Urothelium cell line (cell line): ENCODE data around the gene KLF15.

Experiments
- DNase-seq: peaks from one replicate; pipeline ENCODE4 v3.0.0; 2011; ENCODE audit warnings: low spot score, mixed read lengths
- FAIRE-seq: peaks from 2 replicates; lab custom pipeline; 2011; peaks lifted over from hg19 to GRCh38; lab: Jason Lieb, UNC

KLF15 gene

DNA sequence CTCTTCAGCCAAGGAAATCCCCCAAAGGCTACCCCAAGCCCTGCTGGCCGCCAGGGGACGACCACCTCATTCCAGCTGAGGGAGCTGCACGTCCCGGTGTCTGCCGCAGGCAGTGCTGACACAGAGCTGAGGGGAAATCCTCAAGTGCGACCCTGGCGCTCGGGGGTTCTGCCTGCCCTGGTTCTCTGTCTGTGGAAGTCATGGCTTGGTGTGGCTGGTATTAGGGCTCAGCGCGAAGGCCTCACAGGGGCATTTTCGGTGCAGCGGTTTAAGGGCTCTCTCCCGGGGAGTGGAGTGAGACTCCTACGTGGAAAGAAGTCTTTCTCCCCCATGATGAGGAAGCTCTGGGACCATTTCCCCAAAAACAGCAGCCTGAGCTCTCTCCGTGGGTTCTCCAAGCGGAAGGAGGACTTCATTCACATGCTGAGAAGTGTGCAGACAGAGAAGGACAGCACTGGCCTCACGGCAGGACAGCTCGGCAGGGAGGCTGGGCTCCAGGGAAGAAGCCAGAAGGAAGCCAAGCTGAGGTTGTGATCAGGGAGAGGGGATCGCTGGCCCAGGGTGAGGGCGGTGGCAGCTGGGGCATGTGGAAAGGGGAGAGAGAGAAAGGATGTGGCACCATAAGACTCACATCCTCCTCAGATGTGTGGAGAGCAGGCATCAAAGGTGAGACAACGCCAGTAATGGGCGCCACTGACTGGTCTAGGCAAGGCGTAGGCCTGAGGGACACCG, 48.6 kb downstream of the KLF15 start:
- FAIRE-seq (no peak), DNase-seq (no peak)

DNA sequence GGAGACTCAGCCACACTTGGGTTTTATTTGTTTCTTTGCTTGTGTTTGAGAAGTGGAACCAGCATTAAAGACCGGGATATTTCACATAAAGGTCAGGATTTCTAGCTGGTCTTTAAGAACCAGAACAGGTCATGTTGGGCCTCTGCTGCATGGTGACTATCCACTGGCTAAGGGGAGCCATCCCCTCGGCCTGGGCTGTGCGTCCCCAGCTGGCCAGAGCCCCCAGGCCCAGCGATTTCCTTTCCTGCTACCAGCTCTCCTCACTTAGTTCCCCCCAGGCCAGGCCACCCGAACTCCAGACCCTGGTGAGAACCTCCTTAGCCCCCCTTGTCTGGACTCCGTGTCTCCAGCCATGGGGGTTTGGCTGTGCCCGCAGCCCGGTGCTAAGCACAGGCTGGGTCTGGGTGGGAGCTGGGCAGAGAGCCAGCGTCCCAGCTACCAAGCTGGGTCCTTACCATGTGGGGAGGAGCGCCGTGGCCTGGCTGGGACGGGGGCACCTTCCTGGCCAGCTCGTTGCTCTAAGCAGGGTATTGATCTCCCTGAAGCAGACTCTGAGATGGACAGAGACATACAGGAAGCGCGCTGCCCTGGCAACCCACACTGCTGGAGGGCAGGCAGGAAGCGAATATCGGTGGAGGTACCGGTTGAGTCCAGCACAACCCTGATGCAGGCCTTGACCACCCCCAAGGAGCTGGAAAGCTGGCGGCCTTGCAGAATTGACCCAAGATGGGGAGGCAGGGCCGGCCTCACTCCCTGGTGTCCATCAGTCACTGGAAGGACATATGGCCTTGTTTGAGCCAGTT, 49.4 kb downstream of the KLF15 start:
- DNase-seq = no peak
- no peak for FAIRE-seq

DNA sequence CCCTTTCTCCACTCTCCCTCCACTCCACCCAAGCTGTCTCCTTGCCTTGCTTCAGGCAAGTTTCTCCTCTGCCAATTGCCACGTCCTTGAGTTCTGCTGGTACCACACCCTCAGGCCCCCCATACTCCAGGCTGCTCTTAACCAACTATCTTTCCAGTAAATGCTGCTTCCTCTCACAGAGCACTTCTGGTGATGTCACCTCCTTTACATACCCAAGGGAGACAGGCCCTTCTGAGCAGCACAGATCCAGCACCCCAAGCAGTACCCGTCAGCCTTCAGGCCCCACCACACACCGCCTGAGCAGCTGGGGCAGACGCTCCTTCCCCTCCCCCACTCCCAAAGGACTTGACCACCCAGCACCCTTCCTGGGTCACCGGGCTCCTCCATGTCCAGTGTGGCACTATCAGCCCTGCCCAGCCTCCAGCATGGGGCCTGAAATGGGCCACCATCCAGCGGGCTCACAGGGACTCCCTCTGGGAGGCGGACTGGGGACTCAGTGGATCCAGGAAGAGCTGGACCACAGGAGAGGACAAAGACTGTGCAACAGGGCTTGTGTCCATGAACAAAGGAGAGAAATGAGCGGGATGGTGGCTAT, 50.2 kb downstream of the KLF15 start:
- DNase-seq (no peak), FAIRE-seq (no peak)

DNA sequence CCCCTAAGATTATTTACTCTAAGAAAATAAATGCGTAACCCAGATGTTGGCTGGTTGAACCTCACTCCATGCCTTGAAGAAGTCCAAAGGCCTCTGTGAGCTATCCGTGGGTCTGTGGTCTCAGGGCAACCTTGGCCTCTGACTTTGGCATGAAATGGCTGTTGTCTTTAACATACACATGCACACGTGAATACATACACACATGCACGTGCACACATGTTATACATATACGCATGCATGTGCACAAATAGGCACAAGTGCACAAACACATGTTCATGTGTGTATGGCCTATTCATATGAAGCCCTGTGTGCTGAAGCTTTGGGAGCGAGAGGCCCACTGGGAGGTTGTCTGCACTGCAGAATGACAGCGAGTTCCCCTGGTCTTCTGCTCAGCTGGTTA, 50.8 kb downstream of the KLF15 start:
- DNase-seq (no peak), FAIRE-seq (peak; percentile 82)

DNA sequence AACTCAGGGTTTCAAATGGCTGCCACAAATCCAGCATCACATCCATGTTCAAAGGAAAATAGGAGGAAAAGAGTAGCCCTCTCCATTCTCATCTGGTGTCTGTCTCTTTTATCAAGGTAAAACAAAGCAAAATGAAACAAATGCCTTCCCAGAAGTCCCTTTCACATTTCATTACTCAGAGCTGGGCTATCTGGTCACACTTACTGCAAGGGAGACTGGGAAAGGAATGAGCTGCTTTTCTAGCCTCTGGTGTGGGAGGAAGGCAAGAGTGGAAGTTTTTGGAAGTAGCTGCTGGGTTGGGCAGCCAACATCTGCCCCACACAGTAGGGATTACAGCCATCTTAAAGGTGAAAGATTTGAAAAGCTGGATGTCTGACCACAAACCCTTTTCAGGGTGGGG, 51.8 kb downstream of the KLF15 start:
- DNase-seq = no peak
- no peak for FAIRE-seq

DNA sequence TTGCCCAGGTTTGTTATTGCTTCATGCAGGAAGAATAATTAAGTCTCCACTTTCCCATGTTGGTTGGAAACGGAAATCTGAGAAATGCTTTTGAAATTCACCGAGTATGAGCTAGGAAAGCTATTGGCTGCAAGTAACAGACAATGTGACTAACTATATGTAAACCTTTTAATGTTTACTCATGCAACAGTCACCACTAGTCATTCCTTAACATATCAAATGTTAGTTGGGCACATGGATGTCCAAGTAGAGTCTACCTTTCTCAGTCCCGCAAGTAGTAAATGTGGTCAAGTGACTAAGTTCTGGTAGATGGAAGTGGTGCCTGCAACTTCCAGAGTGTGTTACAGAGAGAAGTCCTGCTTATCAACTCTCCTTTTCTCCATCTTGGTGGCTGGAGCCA, 52.5 kb downstream of the KLF15 start:
- FAIRE-seq = peak; percentile 9
- DNase-seq = no peak

DNA sequence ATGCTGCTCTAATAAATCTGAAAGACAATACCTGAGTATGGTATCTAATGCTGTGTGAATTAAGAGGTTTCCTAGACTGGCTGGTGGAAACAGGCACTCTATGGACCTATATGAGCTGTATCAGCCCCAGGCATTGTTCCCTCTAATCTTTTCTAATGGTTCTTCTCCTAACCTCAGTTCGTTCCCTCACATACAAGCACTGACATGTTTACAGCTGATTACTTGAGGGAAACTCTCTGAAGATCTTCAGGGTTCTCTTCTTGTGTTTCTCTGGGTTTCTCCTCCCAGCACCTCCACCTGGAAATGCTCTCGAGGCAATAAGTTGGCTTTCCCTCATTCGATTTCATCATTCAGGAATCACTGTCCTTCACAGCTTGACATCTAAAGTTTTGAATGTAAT, 52.9 kb downstream of the KLF15 start:
- FAIRE-seq = no peak

DNA sequence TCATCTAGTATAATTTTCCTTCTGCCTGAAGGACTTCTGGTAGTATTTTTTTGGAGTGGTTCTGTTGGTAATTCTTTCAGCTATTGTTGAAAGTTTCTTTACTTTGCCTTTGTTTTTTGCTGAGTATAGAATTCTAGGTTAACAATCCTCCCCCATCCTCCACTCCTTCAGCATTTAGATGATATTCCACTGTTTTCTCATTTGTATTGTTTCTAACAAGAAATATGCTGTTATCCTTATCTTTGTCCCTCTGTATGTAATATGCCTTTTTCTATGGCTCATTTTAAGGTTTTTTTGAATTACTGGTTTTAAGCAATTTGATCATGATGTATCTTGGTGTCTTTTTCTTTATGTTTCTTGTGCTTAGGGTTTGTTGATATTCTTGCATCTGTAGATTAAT, 53.9 kb downstream of the KLF15 start:
- no peak for FAIRE-seq

More for the DNA sequence above, 52.9 kb downstream of the KLF15 start:
- DNase-seq = no peak

DNA sequence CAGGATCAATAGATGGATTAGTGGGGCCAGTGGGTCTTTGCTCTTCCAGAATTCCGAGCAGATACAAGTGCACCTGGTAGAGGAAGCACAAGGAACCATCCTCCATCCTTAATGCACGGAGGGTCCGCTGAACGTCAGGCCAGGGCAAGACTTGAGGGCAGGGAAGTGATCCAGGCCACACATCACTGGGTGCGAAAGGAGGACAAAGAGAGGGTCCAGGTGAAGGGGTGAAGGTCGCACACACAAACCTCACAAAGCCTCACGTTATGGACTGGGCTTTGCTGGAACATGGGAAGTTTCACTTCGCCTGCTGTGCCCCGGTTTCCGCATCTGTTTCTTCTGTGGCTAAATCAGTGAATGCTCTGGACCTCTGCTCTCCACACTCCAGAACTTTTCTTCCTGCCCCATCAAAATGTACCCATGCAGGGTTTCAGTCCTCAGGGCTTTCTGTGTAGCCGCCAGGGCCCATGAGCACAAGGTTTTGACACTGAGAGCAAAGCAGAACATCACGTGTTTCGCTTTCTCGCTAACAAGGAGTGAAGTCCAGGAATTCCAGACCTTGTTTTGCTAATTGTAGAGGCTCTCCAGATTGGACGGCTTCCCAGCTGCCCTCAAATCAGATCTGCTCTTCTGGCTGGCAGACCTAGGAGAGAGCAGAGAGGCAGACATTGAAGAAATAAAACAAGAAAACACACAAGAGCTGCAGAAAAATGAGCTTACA, 56.3 kb downstream of the KLF15 start:
- FAIRE-seq (no peak), DNase-seq (no peak)

More for the DNA sequence above, 53.9 kb downstream of the KLF15 start:
- no peak for DNase-seq

DNA sequence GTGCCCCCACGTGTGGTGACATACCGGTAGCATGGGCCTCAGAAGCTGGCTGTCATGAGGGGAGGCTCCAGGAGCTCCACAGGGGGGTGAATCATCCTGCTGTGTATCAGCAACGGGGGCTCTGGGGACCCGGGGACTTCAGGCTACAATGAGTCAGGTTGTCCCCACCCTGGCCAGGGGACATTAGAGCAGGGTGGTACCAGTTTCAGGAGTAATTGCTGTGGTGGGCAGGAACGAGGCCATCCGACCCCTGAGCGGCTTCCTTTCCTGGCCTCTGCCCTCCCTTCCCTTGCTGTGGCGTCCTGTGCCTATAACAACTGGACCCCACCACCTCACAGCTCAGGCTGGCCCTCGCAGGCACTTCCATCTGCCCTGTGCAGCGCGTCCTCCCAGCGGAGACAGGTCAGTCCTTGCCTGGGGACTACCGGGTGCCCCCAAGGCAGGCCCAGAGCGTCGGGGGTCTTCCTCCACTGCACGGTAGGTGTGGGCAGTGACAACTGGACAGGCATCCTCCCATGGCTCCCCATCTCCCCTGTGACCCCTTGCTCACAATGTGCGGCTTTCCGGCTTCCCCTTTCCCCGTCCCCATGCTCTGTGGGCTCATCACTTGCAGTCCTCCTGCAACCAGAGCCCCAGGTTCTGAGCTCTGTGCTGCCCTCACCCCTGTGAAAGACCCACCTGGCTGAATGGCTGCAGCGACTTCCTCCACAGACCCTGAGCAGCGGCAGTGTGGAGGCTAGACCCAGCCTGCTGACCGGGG, 57.0 kb downstream of the KLF15 start:
- DNase-seq (no peak), FAIRE-seq (no peak)

DNA sequence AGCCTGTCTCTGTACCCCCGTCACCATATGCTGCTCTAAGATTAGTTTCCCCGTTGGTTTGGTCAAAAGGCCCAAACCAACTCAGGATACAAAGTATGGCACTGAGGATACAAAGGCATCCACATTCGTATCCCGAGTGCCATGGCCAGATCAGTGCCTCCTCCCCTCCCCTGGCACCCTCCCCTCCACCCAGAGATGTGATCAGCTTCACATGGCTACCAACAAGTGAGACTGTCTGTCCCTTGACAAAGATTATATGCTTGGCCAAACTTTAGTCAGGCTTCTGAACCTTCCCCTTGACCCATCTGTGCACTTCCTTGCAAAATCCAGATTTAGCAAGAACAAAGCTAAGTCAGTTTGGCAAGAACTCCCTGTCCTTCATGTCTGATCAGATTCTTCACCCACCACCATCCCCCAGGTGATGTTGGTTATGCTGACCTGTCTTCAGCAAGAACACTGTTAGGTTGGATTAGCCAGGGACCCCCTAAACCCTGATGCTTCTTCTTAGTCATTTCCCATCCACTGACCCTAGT, 61.7 kb downstream of the KLF15 start:
- no peak for DNase-seq
- FAIRE-seq = no peak

DNA sequence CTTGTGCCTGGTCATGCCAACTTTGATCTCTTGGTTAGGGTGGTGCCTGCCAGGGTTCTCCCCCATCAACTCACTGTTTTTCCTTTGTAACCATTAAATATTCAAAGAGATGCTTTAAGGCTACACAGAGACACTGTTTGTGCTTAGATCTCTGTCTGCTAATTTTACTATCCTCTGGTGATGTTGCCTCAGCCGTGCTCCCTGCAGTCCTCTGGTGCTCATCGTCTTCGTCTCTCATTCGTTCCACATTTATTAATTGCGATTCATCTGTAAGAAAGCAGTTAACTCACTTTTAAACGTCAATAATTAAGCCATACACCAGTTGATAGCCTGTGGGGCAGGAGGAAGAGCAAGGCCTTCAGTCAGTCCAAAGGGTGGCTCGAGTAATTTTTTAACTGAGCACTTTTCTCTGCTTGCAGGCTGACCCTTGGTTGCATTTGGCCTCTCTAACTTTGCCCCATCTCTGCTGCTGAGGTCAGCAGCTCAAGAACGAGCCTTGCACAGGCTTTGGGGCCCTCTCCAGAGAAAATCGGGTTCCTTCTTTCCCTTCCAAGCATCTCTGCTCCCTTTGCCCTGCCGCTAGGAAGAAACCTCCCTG, 62.9 kb downstream of the KLF15 start:
- FAIRE-seq (no peak), DNase-seq (no peak)

DNA sequence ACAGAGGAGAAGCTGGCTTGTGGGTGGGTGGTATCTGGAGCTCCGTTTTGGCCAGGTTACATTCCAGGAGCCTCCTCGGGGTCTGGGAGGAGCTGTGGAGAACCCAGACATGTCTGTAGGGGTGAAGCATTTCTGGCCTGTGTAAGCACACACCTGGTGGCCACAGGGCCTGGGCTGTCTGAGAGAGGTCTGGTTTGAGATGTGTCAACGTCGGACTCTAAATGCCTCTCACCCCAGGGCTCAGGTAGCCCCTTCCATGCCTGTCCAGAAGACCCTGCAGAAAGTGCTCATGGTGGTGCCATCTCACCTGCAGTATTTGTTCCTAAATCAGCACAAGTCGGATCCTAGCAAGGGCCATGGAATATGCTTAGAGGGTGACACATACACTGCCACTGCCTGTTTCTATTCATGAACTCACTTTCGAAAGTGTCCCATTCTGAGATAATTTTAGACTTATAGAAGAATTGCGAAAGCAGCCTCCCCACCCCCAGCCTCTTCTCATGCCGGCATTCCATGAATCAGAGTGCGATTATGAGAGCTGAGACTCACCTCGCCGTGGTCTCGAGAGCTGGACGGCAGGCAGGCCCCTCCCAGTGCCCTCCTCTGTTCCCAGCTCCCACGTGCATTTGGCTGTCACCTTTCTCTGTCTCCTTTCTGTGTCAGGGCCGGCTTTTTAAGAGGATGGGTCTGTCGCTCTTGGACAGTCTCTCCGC, 63.7 kb downstream of the KLF15 start:
- FAIRE-seq = no peak

More for the DNA sequence above, 63.7 kb downstream of the KLF15 start:
- no peak for DNase-seq
